Activated CD8-positive, alpha-beta T cell treated with anti-CD3 and anti-CD28 coated beads for 36 hours (primary cell): Measurements from ENCODE around the gene NCOR2. TPM values are rescaled to one million over a fixed set of nuclear protein-coding genes. Genes with fewer than 3 reads are reported as not detected.

Experiments
- ATAC-seq: fragments of 200-7000 bp; cut with Tn5 transposase; one replicate; pipeline ENCODE4 v1.10.0; 2021; ENCODE audit warnings: mild to moderate bottlenecking, moderate library complexity
- CTCF ChIA-PET: fragments of 350-600 bp; sonication (Branson Sonifier 250); formaldehyde crosslinking; loops from one replicate; lab custom pipeline; 2021; ENCODE audit warnings: antibody characterized with exemption; lab: Charles Lee
- POLR2A ChIA-PET: fragments of 350-600 bp; sonication (Branson Sonifier 250); formaldehyde crosslinking; loops from one replicate; lab custom pipeline; 2021; ENCODE audit warnings: antibody characterized with exemption; lab: Charles Lee
- DNase-seq: peaks from one replicate; pipeline ENCODE4 v3.0.0-alpha.2; 2020
- H3K27ac Mint-ChIP-seq: one replicate; pipeline ENCODE4 v1.8.0; 2021; ENCODE audit warnings: mild to moderate bottlenecking, mixed read lengths
- H3K27me3 Mint-ChIP-seq: one replicate; pipeline ENCODE4 v1.8.0; 2021; ENCODE audit warnings: mixed read lengths
- H3K36me3 Mint-ChIP-seq: one replicate; pipeline ENCODE4 v1.8.0; 2021; ENCODE audit warnings: low read depth, mixed read lengths
- H3K4me1 Mint-ChIP-seq: one replicate; pipeline ENCODE4 v1.8.0; 2021; ENCODE audit warnings: low read depth, mixed read lengths
- H3K4me3 Mint-ChIP-seq: one replicate; pipeline ENCODE4 v1.8.0; 2021; ENCODE audit warnings: mild to moderate bottlenecking, moderate library complexity, mixed read lengths
- H3K9me3 Mint-ChIP-seq: one replicate; pipeline ENCODE4 v1.8.0; 2021; ENCODE audit warnings: mixed read lengths
- CTCF ChIP-seq: fragments of 200-600 bp; IDR thresholded peaks from one replicate; pipeline ENCODE4 v1.8.0; 2022; ENCODE audit warnings: antibody characterized with exemption, mild to moderate bottlenecking
- intact Hi-C: fragments of 100-400 bp; cut with micrococcal nuclease; formaldehyde crosslinking; loops from one replicate; pipeline ENCODE4 v1.10.0; 2022
- total RNA-seq, 2 experiments: library from RNA; stranded (reverse); gene quantifications; one replicate each; pipeline ENCODE4 v1.2.3, GENCODE V29; 2021

The NCOR2 gene
- total RNA-seq, 2 experiments from 2014 or later: 105 to 110 TPM

- no peak for DNase-seq
- no peak overlapping the region for H3K4me3 Mint-ChIP-seq
- no peak overlapping the region for H3K27ac Mint-ChIP-seq
- ChIA-PET CTCF (no interaction called here), POLR2A (no interaction called here)
- H3K27me3 Mint-ChIP-seq: peaks cover 2% of the 10 kb centered on the region
- H3K4me1 Mint-ChIP-seq: peaks cover 22% of the 10 kb centered on the region
- no peaks in the 10 kb centered on the region for H3K36me3 Mint-ChIP-seq
- intact Hi-C loops: no loop called here
- no peaks in the 10 kb centered on the region for H3K9me3 Mint-ChIP-seq
- no peak for ATAC-seq
- no peak for TF ChIP-seq CTCF
Measured at GRCh38 chr12:124612410-124612680, 44.9 kb upstream of the NCOR2 start.

DNA sequence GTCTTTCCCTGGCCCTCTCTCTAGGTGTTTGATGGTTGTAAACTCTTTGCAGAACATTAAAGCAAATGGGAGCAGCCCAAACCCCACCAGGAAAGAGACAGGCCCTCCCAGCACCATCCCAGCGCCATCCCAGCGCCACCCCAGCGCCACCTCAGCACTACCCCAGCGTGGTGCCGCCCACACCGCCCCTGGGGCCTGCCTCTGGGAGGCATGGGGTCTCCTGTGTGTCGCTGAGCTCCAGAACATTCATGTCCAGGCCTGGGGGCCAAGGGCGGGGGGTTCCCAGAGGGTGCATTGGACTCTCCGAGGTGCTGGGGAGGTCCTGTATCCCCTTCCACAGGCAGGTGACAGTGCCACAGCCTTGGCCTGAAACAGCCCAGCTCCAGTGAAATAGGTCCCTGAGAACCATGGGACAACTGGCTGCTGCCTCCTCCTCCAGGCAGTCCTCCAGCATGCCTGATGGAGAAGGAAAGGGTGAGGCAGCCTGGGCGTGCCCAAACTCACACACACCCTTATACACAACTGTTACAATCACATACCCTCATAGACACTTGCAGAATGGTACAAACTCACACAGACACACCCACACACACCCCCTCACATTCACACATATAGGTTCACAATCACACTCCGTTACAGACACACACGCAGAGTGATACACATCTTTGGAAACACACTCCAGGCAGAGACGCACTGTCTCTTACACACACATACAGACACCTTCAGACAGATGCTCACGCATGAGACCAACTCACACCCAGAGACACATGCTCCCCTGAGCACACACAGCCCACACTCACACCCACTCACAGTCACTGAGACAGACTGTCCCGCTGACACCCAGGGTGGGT is 44.4 kb upstream of the NCOR2 start:
- DNase-seq (no peak), ATAC-seq (no peak)
- intact Hi-C loops: no loop called here
- peaks cover 22% of the 10 kb centered on the region for H3K4me1 Mint-ChIP-seq
- peaks cover 2% of the 10 kb centered on the region for H3K27me3 Mint-ChIP-seq
- H3K4me3 Mint-ChIP-seq: no peak overlapping the region
- no peaks in the 10 kb centered on the region for H3K9me3 Mint-ChIP-seq
- TF ChIP-seq CTCF: no peak
- CTCF ChIA-PET: no interaction called here
- no peak overlapping the region for H3K27ac Mint-ChIP-seq
- H3K36me3 Mint-ChIP-seq: no peaks in the 10 kb centered on the region
- POLR2A ChIA-PET: no interaction called here

DNA sequence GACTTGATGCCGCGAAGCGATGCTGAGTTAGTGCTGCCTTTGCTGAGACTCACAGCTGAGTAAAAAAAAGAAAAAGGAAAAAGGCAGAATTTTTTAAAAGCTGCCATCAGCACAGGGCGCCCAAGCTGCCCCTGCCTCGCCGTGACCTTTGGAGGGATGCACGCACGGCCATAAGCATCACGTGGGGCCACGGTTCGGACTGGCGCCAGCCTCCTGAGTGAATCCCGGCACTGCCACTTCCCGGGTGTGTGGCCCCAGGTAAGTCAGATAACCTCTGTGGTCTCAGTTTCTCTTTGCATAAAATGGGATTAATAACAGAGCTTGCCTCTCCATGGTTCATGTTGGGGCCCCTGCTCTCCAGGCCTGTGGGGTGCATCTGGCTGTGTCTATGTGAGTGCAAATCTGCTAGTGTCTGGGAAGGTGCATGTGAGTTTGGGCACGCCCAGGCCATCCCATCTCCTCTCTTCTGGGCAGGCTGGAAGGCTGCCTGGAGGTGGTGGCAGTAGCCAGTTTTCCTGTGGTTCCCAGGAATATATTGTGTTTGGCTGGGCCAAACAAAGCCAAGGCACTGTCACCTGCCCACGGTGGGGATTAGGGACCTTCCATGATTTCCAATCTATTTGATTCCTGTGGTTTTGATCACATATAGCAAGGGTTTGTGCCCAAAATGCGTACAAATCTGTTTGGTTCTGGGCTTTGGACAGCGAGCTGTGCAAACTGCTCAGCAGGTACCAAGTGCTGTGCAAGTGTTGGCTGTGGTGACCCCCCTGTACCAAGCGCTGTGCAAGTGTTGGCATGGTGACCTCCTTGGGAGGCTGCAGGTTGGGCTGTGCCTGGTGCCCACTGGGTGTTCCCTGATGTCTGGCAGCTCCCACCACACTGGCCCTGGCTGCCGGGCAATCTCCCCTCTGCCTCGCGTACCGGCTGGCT is 43.5 kb upstream of the NCOR2 start:
- ATAC-seq: no peak
- Mint-ChIP-seq H3K4me3 (no peak overlapping the region), H3K36me3 (no peaks in the 10 kb centered on the region), H3K4me1 (peaks cover 22% of the 10 kb centered on the region), H3K9me3 (no peaks in the 10 kb centered on the region), H3K27me3 (peaks cover 2% of the 10 kb centered on the region), H3K27ac (no peak overlapping the region)
- POLR2A ChIA-PET: interaction anchor here (1.0 to 1.2 kb wide), 2 partner anchors 11 to 16 kb away, joined by 3 to 4 read pairs; no protein-coding TSS in a partner anchor
- intact Hi-C loops: no loop called here
- CTCF ChIA-PET: no interaction called here
- TF ChIP-seq CTCF: no peak
- DNase-seq: no peak

DNA sequence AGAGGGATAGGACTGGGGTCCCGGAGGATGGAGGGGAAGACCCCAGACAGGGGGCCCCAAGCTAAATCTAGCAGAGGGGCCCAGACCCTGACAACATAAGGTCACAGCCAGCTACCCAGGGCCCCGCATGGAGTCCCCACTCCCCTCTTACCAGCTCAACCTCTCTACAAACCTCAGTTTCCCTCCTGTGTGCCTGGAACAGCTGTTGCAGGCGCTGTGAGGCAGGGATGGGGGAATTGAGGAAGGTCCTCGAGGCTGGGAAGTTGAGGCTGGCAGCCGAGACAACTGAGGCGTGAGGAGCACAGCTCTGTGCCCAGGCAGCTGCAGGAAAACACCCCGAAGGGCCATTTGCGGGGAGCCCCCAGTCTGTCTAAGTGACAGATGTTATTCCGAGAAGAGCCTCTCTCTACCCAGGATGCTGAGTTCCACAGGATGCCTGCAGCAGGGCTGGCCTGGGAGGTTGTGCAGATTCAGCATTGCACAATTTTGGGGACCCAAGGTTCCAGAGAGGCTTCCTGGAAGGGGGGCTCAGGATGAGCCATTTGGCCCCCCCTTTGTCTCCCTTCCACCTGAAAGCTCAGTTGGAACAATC is 42.7 kb upstream of the NCOR2 start:
- Mint-ChIP-seq H3K36me3 (no peaks in the 10 kb centered on the region), H3K27ac (no peak overlapping the region), H3K27me3 (peaks cover 2% of the 10 kb centered on the region), H3K4me3 (no peak overlapping the region), H3K4me1 (peaks cover 22% of the 10 kb centered on the region), H3K9me3 (no peaks in the 10 kb centered on the region)
- DNase-seq (peak; percentile 36), ATAC-seq (peak; percentile 29)
- no peak for TF ChIP-seq CTCF
- ChIA-PET CTCF (interaction anchor here (2.5 kb wide), 1 partner anchor 161 kb away, joined by 10 read pairs; no protein-coding TSS in a partner anchor), POLR2A (interaction anchor here (1.0 to 1.2 kb wide), 2 partner anchors 12 to 15 kb away, joined by 3 to 4 read pairs; no protein-coding TSS in a partner anchor)
- intact Hi-C loops: no loop called here
